ENCODE results near the gene SLC5A3.

Gene SLC5A3

GRCh38 chr21:34093083-34093482 is 19.7 kb downstream of the SLC5A3 start:
- Histone ChIP-seq H3K9ac (ENCODE audit: low read depth in 1 of 2, low read length in 2 of 2) (no peak overlapping the region), H3K4me1 (ENCODE audit: control insufficient read depth in 2 of 2, insufficient read depth in 2 of 2, low read length in 2 of 2) (peaks cover 0 to 10% of the 10 kb centered on the region in 2 donors), H3K4me3 (ENCODE audit: low read length in 2 of 2) (no peak overlapping the region), H3K36me3 (ENCODE audit: control insufficient read depth in 2 of 2, insufficient read depth in 2 of 2, low read length in 2 of 2) (peaks cover 15 to 16% of the 10 kb centered on the region in 2 donors), H3K9me3 (ENCODE audit: control insufficient read depth in 2 of 2, low read length in 2 of 2) (no peaks in the 10 kb centered on the region), H3K27me3 (ENCODE audit: control insufficient read depth in 2 of 2, insufficient read depth in 2 of 2, low read length in 2 of 2) (no peaks in the 10 kb centered on the region), H3K27ac (ENCODE audit: low read depth in 2 of 2, low read length in 2 of 2) (no peak overlapping the region)

- H3K27ac ChIP-seq (ENCODE audit: low read depth in 2 of 2, low read length in 2 of 2) = no peak overlapping the region
- peaks cover 0 to 10% of the 10 kb centered on the region in 2 donors for H3K4me1 ChIP-seq (ENCODE audit: control insufficient read depth in 2 of 2, insufficient read depth in 2 of 2, low read length in 2 of 2)
- H3K9me3 ChIP-seq (ENCODE audit: control insufficient read depth in 2 of 2, low read length in 2 of 2) = no peaks in the 10 kb centered on the region
- H3K9ac ChIP-seq (ENCODE audit: low read depth in 1 of 2, low read length in 2 of 2) = no peak overlapping the region
- H3K36me3 ChIP-seq (ENCODE audit: control insufficient read depth in 2 of 2, insufficient read depth in 2 of 2, low read length in 2 of 2) = peaks cover 15 to 16% of the 10 kb centered on the region in 2 donors
- H3K4me3 ChIP-seq (ENCODE audit: low read length in 2 of 2) = no peak overlapping the region
- no peaks in the 10 kb centered on the region for H3K27me3 ChIP-seq (ENCODE audit: control insufficient read depth in 2 of 2, insufficient read depth in 2 of 2, low read length in 2 of 2)
Measured at GRCh38 chr21:34094949-34095348, 21.6 kb downstream of the SLC5A3 start.

GRCh38 chr21:34097442-34097841 is 24.1 kb downstream of the SLC5A3 start:
- Histone ChIP-seq H3K27ac (ENCODE audit: low read depth in 2 of 2, low read length in 2 of 2) (no peak overlapping the region), H3K36me3 (ENCODE audit: control insufficient read depth in 2 of 2, insufficient read depth in 2 of 2, low read length in 2 of 2) (peaks cover 15 to 16% of the 10 kb centered on the region in 2 donors), H3K9ac (ENCODE audit: low read depth in 1 of 2, low read length in 2 of 2) (no peak overlapping the region), H3K4me3 (ENCODE audit: low read length in 2 of 2) (no peak overlapping the region), H3K9me3 (ENCODE audit: control insufficient read depth in 2 of 2, low read length in 2 of 2) (no peaks in the 10 kb centered on the region), H3K4me1 (ENCODE audit: control insufficient read depth in 2 of 2, insufficient read depth in 2 of 2, low read length in 2 of 2) (no peaks in the 10 kb centered on the region), H3K27me3 (ENCODE audit: control insufficient read depth in 2 of 2, insufficient read depth in 2 of 2, low read length in 2 of 2) (no peaks in the 10 kb centered on the region)

- Histone ChIP-seq H3K9ac (ENCODE audit: low read depth in 1 of 2, low read length in 2 of 2) (no peak overlapping the region), H3K27ac (ENCODE audit: low read depth in 2 of 2, low read length in 2 of 2) (no peak overlapping the region), H3K4me1 (ENCODE audit: control insufficient read depth in 2 of 2, insufficient read depth in 2 of 2, low read length in 2 of 2) (no peaks in the 10 kb centered on the region), H3K27me3 (ENCODE audit: control insufficient read depth in 2 of 2, insufficient read depth in 2 of 2, low read length in 2 of 2) (no peaks in the 10 kb centered on the region), H3K36me3 (ENCODE audit: control insufficient read depth in 2 of 2, insufficient read depth in 2 of 2, low read length in 2 of 2) (peaks cover 14 to 18% of the 10 kb centered on the region in 2 donors), H3K9me3 (ENCODE audit: control insufficient read depth in 2 of 2, low read length in 2 of 2) (no peaks in the 10 kb centered on the region), H3K4me3 (ENCODE audit: low read length in 2 of 2) (no peak overlapping the region)
Measured at GRCh38 chr21:34100337-34100736, 27.0 kb downstream of the SLC5A3 start.

- Histone ChIP-seq H3K9me3 (ENCODE audit: control insufficient read depth in 2 of 2, low read length in 2 of 2) (no peaks in the 10 kb centered on the region), H3K27ac (ENCODE audit: low read depth in 2 of 2, low read length in 2 of 2) (no peak overlapping the region), H3K36me3 (ENCODE audit: control insufficient read depth in 2 of 2, insufficient read depth in 2 of 2, low read length in 2 of 2) (peaks cover 9 to 14% of the 10 kb centered on the region in 2 donors), H3K4me1 (ENCODE audit: control insufficient read depth in 2 of 2, insufficient read depth in 2 of 2, low read length in 2 of 2) (no peaks in the 10 kb centered on the region), H3K27me3 (ENCODE audit: control insufficient read depth in 2 of 2, insufficient read depth in 2 of 2, low read length in 2 of 2) (no peaks in the 10 kb centered on the region), H3K4me3 (ENCODE audit: low read length in 2 of 2) (no peak overlapping the region), H3K9ac (ENCODE audit: low read depth in 1 of 2, low read length in 2 of 2) (no peak overlapping the region)
Measured at GRCh38 chr21:34100790-34101189, 27.4 kb downstream of the SLC5A3 start.

GRCh38 chr21:34105947-34106541 is 32.7 kb downstream of the SLC5A3 start:
- Histone ChIP-seq H3K4me3 (ENCODE audit: low read length in 2 of 2) (no peak overlapping the region), H3K27ac (ENCODE audit: low read depth in 2 of 2, low read length in 2 of 2) (no peak overlapping the region), H3K9ac (ENCODE audit: low read depth in 1 of 2, low read length in 2 of 2) (no peak overlapping the region), H3K9me3 (ENCODE audit: control insufficient read depth in 2 of 2, low read length in 2 of 2) (no peaks in the 10 kb centered on the region), H3K4me1 (ENCODE audit: control insufficient read depth in 2 of 2, insufficient read depth in 2 of 2, low read length in 2 of 2) (no peaks in the 10 kb centered on the region), H3K36me3 (ENCODE audit: control insufficient read depth in 2 of 2, insufficient read depth in 2 of 2, low read length in 2 of 2) (peaks cover 2 to 3% of the 10 kb centered on the region in 2 donors), H3K27me3 (ENCODE audit: control insufficient read depth in 2 of 2, insufficient read depth in 2 of 2, low read length in 2 of 2) (no peaks in the 10 kb centered on the region)

- Histone ChIP-seq H3K36me3 (ENCODE audit: control insufficient read depth in 2 of 2, insufficient read depth in 2 of 2, low read length in 2 of 2) (peaks cover 2 to 3% of the 10 kb centered on the region in 2 donors), H3K4me3 (ENCODE audit: low read length in 2 of 2) (no peak overlapping the region), H3K27me3 (ENCODE audit: control insufficient read depth in 2 of 2, insufficient read depth in 2 of 2, low read length in 2 of 2) (no peaks in the 10 kb centered on the region), H3K9me3 (ENCODE audit: control insufficient read depth in 2 of 2, low read length in 2 of 2) (no peaks in the 10 kb centered on the region), H3K9ac (ENCODE audit: low read depth in 1 of 2, low read length in 2 of 2) (no peak overlapping the region), H3K27ac (ENCODE audit: low read depth in 2 of 2, low read length in 2 of 2) (no peak overlapping the region), H3K4me1 (ENCODE audit: control insufficient read depth in 2 of 2, insufficient read depth in 2 of 2, low read length in 2 of 2) (no peaks in the 10 kb centered on the region)
Measured at GRCh38 chr21:34107606-34108005, 34.2 kb downstream of the SLC5A3 start.

- no peaks in the 10 kb centered on the region for H3K27me3 ChIP-seq (ENCODE audit: control insufficient read depth in 2 of 2, insufficient read depth in 2 of 2, low read length in 2 of 2)
Measured at GRCh38 chr21:34109075-34109474, 35.7 kb downstream of the SLC5A3 start.

GRCh38 chr21:34110594-34111202 is 37.3 kb downstream of the SLC5A3 start:
- no peaks in the 10 kb centered on the region for H3K27me3 ChIP-seq (ENCODE audit: control insufficient read depth in 2 of 2, insufficient read depth in 2 of 2, low read length in 2 of 2)
- H3K27ac ChIP-seq (ENCODE audit: low read depth in 2 of 2, low read length in 2 of 2) = no peak overlapping the region
- no peak overlapping the region for H3K9ac ChIP-seq (ENCODE audit: low read depth in 1 of 2, low read length in 2 of 2)
- H3K9me3 ChIP-seq (ENCODE audit: control insufficient read depth in 2 of 2, low read length in 2 of 2) = no peaks in the 10 kb centered on the region
- H3K4me1 ChIP-seq (ENCODE audit: control insufficient read depth in 2 of 2, insufficient read depth in 2 of 2, low read length in 2 of 2) = no peaks in the 10 kb centered on the region
- H3K36me3 ChIP-seq (ENCODE audit: control insufficient read depth in 2 of 2, insufficient read depth in 2 of 2, low read length in 2 of 2) = no peaks in the 10 kb centered on the region
- no peak overlapping the region for H3K4me3 ChIP-seq (ENCODE audit: low read length in 2 of 2)

More at GRCh38 chr21:34109075-34109474, 35.7 kb downstream of the SLC5A3 start:
- Histone ChIP-seq H3K9ac (ENCODE audit: low read depth in 1 of 2, low read length in 2 of 2) (no peak overlapping the region), H3K4me1 (ENCODE audit: control insufficient read depth in 2 of 2, insufficient read depth in 2 of 2, low read length in 2 of 2) (no peaks in the 10 kb centered on the region), H3K27ac (ENCODE audit: low read depth in 2 of 2, low read length in 2 of 2) (no peak overlapping the region), H3K4me3 (ENCODE audit: low read length in 2 of 2) (no peak overlapping the region), H3K36me3 (ENCODE audit: control insufficient read depth in 2 of 2, insufficient read depth in 2 of 2, low read length in 2 of 2) (no peaks in the 10 kb centered on the region), H3K9me3 (ENCODE audit: control insufficient read depth in 2 of 2, low read length in 2 of 2) (no peaks in the 10 kb centered on the region)

GRCh38 chr21:34112316-34113033 is 39.1 kb downstream of the SLC5A3 start:
- H3K9ac ChIP-seq (ENCODE audit: low read depth in 1 of 2, low read length in 2 of 2) = no peak overlapping the region
- no peaks in the 10 kb centered on the region for H3K27me3 ChIP-seq (ENCODE audit: control insufficient read depth in 2 of 2, insufficient read depth in 2 of 2, low read length in 2 of 2)
- H3K4me3 ChIP-seq (ENCODE audit: low read length in 2 of 2) = no peak overlapping the region
- no peak overlapping the region for H3K27ac ChIP-seq (ENCODE audit: low read depth in 2 of 2, low read length in 2 of 2)
- H3K36me3 ChIP-seq (ENCODE audit: control insufficient read depth in 2 of 2, insufficient read depth in 2 of 2, low read length in 2 of 2) = no peaks in the 10 kb centered on the region
- peaks cover 0 to 12% of the 10 kb centered on the region in 2 donors for H3K4me1 ChIP-seq (ENCODE audit: control insufficient read depth in 2 of 2, insufficient read depth in 2 of 2, low read length in 2 of 2)
- no peaks in the 10 kb centered on the region for H3K9me3 ChIP-seq (ENCODE audit: control insufficient read depth in 2 of 2, low read length in 2 of 2)

Data from mucosa of rectum (tissue), 2 donors.